ENCODE measurements around the gene APOC1. TPM values are rescaled to one million over a fixed set of nuclear protein-coding genes. Genes with fewer than 3 reads are reported as not detected.
"Not testable (repeated sequence)": the region's sequence is repeated elsewhere in the genome, so short reads cannot be mapped to it uniquely, and the experiment has no call there.

APOC1 gene
- 6.1 and 9.6 TPM in 2 replicates for total RNA-seq (2014; rRNA removed; shearing (Covaris generic))
- 1.2 and 3.3 TPM in 2 replicates for polyA plus RNA-seq (2014; cell fraction: nucleus; rRNA removed)

DNA sequence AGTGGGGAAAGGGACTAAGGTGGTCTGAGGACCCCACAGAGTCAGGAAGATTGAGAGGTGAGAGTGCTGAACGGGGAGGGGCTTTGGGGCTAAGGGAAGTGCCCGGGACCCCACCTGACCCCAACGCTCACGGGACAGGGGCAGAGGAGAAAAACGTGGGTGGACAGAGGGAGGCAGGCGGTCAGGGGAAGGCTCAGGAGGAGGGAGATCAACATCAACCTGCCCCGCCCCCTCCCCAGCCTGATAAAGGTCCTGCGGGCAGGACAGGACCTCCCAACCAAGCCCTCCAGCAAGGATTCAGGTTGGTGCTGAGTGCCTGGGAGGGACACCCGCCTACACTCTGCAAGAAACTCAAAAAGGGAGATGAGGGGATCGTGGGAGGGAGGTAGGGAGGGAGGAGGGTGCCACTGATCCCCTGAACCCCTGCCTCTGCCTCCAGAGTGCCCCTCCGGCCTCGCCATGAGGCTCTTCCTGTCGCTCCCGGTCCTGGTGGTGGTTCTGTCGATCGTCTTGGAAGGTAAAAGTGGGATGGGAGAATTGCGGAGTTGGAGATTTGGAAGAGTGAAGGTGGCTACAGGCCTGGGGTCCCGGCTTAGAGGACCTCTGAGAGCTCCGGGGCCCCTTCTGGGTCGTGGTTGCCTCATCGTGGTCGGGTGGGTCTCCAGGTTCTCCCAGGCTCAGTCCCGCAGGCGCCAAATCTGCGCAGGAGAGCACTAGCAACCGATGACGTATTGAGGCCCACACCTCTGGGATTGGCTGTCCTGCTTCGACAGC lies at the start of gene APOC1:
TSS of gene APOC1 (plus strand) at position 176 of the 774 bp plus-strand sequence. CDS start at position 460, 284 bp downstream.
- DNase-seq (ENCODE audit: extremely low read depth, low read depth) = peak; percentile 82

DNA sequence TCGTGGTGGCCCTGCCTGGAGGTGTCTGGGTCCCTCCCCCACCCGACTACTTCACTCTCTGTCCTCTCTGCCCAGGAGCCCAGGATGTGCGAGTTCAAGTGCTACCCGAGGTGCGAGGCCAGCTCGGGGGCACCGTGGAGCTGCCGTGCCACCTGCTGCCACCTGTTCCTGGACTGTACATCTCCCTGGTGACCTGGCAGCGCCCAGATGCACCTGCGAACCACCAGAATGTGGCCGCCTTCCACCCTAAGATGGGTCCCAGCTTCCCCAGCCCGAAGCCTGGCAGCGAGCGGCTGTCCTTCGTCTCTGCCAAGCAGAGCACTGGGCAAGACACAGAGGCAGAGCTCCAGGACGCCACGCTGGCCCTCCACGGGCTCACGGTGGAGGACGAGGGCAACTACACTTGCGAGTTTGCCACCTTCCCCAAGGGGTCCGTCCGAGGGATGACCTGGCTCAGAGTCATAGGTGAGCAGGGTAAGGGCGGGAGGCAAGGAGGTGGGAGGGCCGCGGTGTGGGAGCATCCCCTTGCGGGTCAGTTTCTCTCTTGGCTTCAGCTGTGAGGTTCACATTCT lies 49.1 kb upstream of the APOC1 start:
- no peak for DNase-seq (ENCODE audit: extremely low read depth, low read depth)

DNA sequence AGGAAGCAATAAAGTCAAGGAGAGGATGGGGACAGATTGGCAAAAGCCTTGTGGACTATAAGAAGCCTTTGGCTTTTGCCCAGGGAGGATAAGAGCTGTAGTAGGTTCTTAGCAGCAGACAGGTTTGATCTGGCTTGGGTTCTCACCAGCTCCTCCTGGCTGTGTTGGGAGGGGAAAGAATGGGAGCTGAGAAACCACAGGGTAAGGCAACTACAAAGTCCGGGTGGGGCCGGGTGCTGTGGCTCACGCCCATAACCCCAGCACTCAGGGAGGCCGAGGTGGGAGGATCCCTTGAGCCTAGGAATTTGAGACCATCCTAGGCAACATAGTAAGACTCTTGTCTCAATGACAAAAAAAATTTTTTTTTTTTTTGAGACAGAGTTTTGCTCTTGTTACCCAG lies 47.7 kb upstream of the APOC1 start:
- no peak for DNase-seq (ENCODE audit: extremely low read depth, low read depth)

DNA sequence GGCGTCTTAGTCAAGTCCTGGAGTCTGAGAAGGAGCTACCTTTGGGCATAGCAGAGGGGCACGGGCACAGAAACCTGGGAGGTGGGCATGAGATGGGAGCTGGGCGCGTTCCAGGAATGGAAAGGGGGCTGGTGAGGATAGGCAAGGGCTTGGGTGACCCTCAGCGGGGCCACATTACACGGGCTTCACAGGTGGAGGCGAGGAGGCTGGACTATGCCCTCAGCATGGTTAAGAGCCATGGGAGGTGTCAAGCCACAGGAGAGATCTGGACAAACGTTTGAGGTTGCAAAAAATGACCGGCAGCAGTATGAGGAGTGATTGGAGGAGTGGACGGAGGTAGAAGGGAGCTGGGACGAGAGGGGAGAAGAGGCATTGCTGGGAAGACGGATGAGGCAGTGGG lies 46.8 kb upstream of the APOC1 start:
- DNase-seq (ENCODE audit: extremely low read depth, low read depth) = no peak

DNA sequence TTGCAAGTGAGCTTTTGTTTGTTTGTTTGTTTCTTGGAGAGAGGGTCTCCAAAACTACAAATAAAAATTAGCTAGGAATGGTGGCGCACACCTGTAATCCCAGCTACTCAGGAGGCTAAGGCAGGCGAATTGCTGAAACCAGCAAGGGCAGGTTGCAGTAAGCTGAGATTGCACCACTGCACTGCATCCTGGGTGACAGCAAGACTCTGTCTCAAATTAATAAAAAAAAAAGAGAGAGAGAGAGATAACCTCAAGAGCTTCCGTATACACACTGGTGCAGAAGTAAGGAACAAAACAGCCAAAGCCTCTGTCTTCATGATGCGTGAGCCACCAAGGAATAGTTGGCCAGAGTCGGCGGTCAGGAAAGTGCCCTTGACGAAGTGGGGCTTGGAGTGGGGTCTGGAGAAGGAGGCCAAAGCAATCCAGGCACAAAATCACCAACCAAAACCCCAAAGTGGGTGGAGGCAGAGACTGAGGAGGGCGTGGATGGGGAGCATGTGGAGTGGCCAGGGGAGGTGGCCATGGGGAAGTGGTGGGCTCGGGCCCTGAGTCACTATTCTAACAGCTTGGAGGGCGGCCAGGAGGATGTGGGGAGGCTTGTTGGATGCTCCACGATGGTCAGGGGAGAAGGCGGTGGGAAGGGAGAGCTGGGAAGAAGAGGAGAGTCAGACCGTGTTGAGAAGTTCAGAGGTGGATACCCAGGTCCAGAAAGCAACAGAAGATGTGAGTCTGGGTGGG lies 44.5 kb upstream of the APOC1 start:
- DNase-seq (ENCODE audit: extremely low read depth, low read depth) = no peak

DNA sequence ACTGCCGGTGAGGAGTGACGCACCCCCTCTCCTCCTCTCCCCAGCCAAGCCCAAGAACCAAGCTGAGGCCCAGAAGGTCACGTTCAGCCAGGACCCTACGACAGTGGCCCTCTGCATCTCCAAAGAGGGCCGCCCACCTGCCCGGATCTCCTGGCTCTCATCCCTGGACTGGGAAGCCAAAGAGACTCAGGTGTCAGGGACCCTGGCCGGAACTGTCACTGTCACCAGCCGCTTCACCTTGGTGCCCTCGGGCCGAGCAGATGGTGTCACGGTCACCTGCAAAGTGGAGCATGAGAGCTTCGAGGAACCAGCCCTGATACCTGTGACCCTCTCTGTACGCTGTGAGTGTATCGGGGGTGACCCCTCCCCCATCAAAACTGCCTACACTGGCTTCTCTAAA lies 42.6 kb upstream of the APOC1 start:
- DNase-seq (ENCODE audit: extremely low read depth, low read depth) = no peak

DNA sequence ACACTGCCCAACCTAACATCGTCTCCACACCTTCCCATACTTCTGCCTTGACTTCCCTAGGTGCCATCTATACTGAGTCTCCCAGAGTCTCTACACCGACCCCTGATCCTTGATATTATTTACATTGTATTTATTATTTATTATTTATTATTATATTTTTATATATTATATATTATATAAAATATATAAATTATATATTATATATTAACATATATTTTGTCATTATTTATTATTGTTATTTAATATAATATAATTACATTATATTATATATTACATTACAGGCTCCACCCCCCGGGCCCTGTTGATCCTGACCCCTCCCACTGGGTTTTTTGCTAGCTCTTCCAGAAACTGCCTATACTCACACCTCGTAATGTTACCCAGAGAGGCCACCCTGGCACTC lies 41.7 kb upstream of the APOC1 start:
- DNase-seq (ENCODE audit: extremely low read depth, low read depth) = no peak

DNA sequence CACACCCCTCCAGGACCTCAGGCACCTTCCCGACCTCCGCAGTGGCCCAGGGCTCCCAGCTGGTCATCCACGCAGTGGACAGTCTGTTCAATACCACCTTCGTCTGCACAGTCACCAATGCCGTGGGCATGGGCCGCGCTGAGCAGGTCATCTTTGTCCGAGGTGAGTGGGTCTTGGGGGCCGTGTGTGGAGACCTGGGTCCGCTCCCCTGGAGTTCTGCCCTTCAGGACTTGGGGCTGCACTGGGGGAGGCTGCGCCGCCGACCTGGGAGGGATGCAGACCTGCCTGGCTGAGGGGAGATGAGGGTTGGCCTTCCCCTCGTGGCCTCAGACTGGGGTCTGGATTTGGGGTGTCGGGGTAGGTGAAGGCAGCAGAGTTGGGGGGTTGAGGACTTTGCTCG lies 40.1 kb upstream of the APOC1 start:
- DNase-seq (ENCODE audit: extremely low read depth, low read depth) = no peak

DNA sequence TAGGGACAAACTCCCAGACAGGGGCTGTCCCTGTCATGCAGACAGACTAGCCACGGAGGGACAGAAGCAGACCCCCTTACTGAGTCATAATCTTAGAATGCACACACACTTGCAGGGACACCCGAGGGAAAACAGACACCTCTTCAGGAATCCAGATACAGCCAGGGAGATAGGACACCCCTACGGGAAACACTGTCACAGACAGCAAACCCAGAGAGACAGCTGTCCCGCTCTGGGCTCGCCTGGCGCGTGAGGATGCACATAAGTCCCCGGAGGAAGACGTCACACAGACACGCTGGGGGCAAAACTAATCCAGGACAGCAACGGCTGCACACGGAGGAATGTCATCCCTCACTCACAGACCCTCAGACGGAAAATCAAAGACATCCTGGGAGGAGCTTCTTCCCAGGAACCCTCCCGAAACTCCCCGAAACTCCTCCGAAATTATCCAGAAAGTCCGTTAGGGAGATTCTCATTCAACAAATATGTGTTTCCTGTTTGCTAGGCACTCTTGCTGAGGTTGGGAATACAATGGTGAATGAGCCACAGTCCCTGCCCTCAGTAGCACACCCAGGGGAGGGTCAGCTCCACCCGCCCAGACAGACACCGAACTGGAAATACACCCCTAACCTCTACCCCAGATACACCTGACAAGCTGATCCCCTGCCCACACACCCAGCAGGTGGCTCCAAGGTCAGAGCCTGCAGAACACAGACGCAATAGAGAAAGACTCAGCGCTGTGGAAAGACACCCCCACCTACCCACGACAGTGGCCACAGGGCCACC lies 38.5 kb upstream of the APOC1 start:
- no peak for DNase-seq (ENCODE audit: extremely low read depth, low read depth)

DNA sequence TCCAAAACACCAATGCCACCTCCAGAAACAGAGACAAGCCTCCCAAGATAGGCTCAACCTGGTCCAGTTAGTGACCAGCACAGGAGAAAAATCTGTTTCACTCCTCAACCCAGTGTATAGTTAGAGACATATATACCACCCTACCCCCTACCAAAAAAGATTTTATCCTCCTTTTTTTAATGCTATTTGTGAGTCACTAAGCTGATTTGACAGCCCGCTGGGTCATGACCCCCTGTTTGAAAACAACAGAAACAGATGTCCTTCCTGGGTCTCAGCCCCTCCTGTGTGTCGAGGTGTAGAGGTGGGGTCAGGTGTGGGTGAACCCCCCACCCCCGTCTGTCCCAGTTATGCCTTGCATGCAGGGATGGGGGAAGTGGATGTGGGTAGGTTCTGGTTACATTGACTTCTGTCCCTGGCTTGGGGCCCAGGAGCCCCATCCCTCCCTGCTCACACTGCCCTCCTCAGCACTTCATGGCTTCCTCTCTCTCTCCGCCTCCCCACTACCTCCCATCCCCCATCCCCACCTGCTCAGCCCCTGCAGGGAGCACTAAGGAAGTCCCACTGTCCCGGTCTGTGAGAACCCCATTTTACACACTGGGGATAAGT lies 37.4 kb upstream of the APOC1 start:
- DNase-seq (ENCODE audit: extremely low read depth, low read depth) = no peak

DNA sequence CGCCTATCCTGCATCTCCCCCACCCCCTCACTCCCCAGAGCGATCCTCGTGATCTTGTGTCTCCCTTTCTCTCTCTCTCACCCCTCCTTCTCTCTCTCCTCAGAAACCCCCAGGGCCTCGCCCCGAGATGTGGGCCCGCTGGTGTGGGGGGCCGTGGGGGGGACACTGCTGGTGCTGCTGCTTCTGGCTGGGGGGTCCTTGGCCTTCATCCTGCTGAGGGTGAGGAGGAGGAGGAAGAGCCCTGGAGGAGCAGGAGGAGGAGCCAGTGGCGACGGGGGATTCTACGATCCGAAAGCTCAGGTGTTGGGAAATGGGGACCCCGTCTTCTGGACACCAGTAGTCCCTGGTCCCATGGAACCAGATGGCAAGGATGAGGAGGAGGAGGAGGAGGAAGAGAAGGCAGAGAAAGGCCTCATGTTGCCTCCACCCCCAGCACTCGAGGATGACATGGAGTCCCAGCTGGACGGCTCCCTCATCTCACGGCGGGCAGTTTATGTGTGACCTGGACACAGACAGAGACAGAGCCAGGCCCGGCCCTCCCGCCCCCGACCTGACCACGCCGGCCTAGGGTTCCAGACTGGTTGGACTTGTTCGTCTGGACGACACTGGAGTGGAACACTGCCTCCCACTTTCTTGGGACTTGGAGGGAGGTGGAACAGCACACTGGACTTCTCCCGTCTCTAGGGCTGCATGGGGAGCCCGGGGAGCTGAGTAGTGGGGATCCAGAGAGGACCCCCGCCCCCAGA lies 36.1 kb upstream of the APOC1 start:
- no peak for DNase-seq (ENCODE audit: extremely low read depth, low read depth)

DNA sequence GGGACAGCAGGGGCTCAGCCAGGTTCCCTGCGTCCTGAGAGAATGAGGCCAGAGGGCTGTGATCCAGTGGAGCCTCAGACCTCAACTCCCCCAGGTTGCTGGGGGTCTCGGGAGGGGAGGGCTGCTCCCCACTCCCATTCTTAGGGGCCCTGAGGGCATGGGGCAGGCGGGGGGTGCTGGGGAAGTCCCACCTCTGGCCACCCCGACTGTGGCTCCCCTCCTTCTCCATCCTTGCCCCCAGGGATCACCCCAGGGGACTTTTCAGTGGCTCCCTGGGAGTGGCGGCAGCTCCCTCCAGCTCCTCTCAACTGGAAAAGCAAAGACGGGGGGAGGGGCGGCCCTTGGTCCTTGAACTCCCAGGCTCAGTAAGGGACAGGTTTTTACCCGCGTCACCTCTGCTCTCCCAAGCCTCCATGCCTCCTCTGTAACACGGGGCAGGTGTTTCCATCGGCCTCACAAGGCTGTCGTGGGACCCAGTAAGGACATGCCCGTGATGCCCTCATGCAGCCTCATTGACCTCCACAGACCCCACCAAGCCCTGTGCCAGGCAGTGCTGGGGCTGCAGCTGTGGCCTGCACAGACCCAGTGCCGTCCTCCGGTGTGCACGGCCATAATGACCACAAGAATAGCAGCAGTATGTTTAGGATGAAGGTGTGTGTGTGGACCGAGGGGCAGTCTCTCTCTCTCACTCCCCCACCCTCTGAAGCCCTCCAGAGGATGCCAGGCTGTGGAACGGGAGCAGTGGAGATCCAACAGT lies 34.9 kb upstream of the APOC1 start:
- DNase-seq (ENCODE audit: extremely low read depth, low read depth) = no peak

DNA sequence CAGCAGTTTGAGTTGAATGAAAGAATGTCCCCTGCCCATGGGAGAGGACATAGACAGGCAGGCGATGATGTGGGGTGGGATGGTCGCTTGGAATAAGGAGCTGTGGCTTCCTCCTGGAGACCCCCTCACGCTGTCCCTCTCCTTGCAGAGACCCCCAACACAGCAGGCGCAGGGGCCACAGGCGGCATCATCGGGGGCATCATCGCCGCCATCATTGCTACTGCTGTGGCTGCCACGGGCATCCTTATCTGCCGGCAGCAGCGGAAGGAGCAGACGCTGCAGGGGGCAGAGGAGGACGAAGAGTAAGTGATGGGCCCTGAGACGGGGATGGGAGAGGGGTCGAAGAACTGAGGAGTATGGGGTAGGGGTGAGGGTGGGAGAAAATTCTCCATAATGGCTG lies 32.3 kb upstream of the APOC1 start:
- no peak for DNase-seq (ENCODE audit: extremely low read depth, low read depth)

DNA sequence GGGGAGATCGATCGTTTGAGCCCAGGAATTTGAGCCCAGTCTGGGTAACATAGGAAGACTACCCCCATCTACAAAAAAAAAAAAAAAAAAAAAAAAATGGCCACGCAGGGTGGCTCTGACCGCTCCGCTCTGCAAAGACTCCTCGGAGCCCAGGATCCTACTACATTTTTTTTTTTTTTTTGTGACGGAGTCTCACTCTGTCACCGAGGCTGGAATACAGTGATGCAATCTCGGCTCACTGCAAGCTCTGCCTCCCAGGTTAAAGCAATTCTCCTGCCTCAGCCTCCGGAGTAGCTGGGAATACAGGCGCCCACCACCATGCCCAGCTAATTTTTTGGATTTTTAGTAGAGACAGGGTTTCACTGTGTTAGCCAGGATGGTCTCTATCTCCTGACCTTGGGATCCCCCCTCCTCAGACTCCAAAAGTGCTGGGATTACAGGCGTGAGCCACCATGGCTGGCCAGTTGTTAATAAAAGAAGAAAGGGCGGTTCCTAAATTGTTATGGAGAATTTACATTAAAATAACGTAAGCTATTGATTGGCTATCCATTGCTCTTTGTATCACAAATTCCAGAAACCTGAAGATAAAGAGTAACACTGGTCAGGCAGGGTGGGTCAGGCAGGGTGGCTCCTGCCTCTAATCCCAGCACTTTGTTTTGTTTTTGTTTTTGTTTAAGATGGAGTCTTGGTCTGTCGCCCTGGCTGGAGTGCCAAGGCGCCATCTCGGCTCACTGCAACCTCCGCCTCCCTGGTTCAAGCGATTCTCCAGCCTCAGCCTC lies 31.6 kb upstream of the APOC1 start:
- DNase-seq (ENCODE audit: extremely low read depth, low read depth) = not testable (repeated sequence)

DNA sequence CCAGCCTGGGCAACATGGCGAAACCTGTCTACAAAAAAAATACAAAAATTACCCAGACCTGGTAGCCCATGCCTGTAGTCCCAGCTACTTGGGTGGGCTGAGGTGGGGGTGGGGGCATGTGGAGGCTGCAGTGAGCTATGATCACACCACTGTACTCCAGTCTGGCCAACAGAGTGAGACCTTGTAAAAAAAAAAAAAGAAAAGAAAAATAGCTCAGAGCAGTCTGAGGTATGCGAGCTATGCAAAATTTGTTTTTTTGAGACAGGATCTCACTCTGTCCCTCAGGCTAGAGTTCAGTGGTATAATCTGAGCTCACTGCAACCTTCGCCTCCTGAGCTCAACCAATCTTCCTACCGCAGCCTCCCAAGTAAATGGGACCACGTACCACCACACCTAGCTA lies 30.5 kb upstream of the APOC1 start:
- DNase-seq (ENCODE audit: extremely low read depth, low read depth) = no peak

DNA sequence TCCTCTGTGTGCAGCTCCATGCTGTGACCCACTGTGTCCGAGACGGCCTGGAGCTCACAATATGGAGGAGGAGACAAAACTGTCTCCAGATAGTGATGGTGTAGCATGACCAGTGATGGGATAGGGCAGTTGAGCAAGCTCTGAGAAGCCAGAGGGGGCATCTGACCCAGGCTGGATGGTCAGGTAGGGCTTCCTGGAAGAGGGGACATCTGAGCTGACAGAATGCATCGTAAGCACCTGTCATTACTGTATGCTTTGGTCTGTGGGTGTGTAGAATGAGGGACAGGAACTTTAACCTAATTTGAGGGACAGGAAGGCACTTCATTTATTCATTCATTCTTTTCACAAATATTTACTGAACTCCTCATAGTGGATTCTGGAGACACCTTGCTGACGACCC lies 29.8 kb upstream of the APOC1 start:
- DNase-seq (ENCODE audit: extremely low read depth, low read depth) = no peak

DNA sequence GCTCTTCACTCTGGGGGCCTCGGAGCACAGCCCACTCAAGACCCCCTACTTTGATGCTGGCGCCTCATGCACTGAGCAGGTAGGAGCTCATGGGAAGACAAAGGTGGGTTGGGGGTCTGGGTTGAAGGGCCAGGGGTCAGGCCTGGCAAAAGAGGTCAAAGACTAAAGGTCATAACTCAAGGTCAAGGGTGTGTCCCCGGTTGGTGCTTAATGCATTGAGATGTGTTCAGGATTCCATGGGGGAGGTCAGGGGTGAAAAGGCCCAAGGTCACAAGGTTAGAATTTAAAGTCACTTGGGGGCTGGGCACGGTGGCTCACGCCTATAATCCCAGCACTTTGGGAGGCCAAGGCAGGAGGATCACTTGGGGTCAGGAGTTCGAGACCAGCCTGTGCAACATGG lies 28.3 kb upstream of the APOC1 start:
- DNase-seq (ENCODE audit: extremely low read depth, low read depth) = no peak

DNA sequence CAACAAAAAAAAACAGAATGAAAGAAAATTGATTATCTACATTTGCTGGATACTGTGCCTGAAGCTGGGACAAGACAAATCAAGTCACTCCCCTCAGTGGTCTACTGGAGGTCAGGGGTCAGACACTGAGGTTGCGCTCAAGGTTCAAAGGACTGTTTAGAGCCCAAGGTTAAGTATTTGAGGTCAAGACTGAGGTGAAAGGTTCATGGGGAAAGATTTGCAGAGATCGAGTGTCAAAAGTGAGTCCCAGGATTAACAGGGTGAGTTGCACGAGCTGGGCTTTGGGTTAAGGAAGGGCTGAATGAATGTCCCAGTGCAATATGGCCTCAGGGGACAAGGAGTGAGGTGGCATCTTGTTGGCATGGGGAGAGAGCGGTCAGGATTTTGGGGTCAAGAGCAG lies 26.8 kb upstream of the APOC1 start:
- no peak for DNase-seq (ENCODE audit: extremely low read depth, low read depth)

All from NCI-H460 (cell line).